HT-29 (cell line): ENCODE results near the gene SNAPC1. TPM values are rescaled to one million over a fixed set of nuclear protein-coding genes. Genes with fewer than 3 reads are reported as not detected.
"Not testable (repeated sequence)": the region's sequence is repeated elsewhere in the genome, so short reads cannot be mapped to it uniquely, and the experiment has no call there.

Source experiments
- DNase-seq: peaks from one replicate; pipeline ENCODE4 v3.0.0-alpha.2; 2015; ENCODE audit warnings: low spot score
- total RNA-seq: library from RNA; depleted of rRNA; stranded (reverse); fragments of >200 nt; shearing (Covaris generic); gene quantifications from 2 replicates; pipeline ENCODE4 v1.2.3, GENCODE V29; 2014

SNAPC1 gene
- total RNA-seq, 1 experiment from 2014 or later = 0.74 TPM

DNA sequence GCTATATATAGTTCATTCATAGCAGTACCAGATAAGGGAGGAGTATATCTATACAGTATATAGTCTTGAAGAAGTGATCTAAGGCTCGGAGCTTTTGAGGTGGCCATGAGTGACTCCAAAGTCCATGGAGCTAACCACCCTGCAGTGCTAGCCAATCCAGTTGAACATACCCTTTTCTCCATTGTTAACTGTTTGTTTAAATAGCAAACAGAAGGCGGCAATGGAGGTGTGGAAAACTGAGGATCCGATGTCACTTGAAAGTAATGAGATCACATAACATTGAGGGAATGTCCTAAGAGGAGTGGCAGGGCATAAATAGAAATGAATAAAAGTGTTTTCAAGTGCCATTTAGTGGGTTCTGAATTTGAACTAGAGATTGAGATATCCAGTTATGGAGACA is 12.4 kb upstream of the SNAPC1 start:
- peak; percentile 45 for DNase-seq

DNA sequence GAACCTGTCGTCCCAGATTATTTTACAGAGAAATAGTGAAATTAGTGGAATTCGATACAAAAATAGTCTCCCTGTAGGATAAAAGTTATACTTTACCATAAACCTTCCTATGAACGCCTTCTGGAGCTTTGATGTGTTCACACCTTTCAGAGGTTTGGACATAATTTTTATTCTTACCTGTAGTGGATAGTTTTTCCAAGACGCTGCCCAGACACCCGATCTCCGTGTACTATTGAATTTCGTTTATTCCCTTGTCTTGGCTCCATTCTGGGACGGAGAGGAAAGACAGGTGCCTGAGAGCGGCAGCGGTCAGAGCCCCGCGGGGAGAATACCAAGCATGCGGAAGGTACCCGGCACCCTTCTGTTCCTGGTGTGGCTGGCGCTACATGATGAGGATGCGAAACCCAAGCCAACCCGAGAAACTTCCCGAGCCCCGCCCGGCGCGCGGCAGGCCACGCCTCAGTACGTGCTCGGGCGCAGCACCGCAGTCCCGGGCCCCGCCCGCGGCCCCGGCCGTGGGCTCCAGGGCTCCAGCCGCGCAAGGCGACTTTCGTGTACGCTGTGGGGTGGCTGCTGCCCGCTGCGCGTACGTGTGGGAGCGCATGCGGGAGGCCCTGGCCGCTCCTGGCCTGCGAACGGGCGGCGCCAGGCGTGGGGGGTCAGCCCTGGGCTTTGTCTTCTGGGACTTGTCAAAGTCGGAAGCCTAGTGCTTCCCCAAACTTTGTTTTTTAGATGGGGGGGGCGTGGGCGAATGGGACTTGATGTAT is 11.3 kb upstream of the SNAPC1 start:
- peak; percentile 70 for DNase-seq

DNA sequence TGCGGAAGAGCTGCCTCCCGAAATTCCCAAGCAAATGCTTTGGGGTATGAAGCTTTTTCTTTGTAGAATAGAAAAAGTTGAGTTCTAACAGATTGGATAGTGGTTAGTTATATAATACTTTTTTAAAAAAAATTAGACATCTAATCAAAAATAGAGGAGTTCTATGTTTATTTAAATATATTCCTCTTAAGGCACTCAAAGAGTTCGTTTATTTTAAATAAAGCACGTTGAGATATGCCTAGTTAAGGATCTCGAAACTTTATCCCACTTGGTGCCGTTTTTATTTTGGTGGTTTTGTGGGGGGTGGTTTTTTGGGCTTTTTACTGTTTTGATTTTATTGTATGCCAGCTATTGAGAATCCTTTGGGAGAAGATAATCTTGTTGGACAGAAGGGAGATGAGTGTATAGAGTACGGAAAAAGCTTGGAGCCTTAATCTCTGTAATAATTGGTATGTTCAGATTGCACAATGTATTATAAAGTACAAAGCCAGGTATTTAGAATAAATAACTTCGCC is 10.7 kb upstream of the SNAPC1 start:
- no peak for DNase-seq

DNA sequence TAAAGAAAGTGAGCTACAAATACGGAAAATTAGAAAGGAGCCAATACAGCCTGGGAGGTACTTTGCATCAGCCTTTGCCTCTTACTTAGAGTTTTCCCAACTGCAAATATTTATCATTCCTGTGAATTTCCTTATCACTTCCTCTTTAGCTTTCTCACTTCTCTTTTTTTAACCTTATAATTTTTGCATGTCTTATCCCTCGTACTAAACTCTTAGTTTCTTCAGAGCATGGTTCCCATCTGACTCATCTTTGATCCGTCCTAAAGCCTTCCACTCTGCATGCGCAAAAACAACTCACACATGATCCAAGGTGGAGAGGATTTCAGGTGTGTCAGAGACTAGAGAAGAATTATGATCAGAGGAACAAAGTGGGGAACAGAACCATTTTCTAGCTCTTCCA is 9.6 kb upstream of the SNAPC1 start:
- DNase-seq = no peak

DNA sequence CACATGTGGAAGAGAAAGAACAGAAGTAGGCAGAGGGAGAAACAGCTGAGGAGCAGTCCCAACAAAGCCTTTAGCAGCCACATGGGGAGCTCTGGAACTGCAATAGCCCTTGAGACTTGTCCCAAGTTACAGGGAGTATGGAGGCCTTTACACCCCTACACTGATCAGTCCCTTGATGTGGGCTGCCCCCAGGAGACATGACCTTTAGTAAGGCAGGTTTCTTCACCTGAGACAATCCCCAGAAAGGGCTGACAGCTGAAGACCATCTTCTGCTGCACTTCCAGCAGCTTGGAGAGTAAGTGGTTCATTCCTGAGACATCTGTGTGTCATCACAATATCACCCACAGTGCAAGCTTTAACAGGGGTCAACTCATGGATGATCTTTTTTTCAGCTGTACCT is 8.6 kb upstream of the SNAPC1 start:
- DNase-seq = peak; percentile 4

DNA sequence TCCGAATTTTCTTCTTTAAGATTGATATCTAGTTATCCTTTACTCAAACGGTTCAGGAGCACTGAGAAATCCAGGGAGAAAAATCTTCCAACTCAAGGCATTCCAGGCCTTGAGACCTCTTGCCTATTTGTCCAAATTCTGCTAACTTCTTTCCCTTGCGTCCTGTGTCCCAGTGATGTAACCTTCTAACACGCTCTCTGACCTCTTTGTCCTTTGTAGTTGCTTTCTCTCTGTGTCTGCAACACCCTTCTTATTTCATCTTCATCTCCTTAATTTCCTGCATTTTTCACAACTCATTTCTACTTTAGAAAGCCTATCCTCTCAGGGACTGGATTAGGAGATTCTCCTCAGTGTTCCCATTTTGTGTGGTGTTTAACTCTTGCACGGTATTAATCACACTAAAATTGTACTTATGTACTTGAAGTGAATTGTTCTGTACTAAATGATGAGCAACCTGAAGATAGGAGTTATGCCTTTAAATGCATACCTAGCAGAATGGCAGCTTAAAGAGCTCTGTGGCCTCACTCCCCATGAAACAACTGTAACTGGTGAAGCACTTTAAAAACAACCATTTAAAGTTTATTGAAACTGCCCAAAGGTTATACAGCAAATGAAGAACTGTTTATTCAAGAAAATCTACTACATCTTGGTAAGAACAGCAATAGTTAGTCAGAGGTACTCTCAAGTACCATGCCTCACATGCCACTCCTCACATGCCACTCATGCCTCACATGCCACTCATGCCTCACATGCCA is 7.4 kb upstream of the SNAPC1 start:
- no peak for DNase-seq

DNA sequence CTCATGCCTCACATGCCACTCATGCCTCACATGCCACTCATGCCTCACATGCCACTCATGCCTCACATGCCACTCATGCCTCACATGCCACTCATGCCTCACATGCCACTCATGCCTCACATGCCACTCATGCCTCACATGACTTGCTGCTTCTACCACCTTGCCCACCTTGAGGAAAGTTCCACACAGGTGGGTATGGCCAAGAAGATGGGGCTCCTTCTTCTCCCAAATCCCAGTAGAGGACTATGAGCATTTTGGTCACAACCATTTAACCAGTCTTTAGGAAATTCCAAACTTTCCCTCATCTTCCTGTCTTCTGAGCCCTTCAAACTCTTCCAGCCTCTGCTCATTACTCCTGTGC is 6.9 kb upstream of the SNAPC1 start:
- DNase-seq = not testable (repeated sequence)

DNA sequence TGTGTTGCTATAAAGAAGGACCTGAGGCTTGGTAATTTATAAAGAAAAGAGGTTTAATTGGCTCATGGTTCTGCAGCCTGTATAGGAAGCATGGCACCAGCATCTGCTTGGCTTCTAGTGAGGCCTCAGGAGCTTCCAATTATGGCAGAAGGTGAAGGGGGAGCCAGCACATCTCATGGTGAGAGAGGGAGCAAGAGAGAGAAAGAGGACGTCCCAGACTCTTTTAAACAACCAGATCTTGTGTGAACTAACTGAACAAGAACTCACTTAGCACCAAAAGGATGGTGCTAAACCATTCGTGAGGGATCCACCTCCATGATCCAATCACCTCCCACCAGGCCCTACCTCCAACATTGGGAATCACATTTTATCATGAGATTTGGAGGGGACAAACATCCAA is 6.1 kb upstream of the SNAPC1 start:
- no peak for DNase-seq

DNA sequence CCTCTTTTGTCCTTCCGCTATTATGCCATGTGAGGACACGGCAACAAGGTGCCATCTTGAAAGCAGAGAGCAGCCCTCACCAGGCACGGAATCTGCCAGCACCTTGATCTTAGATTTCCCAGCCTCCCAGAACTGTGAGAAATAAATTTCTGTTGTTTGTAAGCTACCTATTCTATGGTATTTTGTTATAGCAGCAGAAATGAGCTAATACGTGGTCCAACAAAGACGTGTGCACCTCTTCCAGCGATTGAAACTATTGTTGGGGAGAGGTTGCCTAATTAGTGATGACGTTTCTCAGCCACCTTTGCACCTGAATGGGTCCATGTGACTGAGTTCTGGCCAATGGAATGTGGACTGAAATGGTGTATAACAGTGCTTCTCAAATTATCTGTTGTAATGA is 2.3 kb upstream of the SNAPC1 start:
- DNase-seq = no peak

DNA sequence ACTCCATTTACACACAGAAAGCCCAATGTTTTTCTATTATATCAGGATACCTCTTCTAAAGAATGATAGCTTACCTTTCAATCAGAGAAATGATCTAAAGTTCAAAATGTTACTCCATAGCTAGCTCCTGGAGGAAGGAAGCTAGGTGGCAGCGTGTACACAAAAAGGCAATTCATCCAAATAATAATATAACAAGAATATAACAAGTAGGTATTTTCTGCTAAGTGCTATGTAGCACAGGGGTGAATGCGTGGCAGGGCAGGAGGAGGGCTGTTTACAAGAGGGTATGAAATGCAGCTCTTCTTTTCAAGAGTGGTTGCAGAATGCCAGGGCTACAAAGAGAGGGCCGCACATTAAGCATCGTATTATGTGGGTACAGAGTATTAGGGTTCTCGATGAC is 663 bp upstream of the SNAPC1 start:
- no peak for DNase-seq

DNA sequence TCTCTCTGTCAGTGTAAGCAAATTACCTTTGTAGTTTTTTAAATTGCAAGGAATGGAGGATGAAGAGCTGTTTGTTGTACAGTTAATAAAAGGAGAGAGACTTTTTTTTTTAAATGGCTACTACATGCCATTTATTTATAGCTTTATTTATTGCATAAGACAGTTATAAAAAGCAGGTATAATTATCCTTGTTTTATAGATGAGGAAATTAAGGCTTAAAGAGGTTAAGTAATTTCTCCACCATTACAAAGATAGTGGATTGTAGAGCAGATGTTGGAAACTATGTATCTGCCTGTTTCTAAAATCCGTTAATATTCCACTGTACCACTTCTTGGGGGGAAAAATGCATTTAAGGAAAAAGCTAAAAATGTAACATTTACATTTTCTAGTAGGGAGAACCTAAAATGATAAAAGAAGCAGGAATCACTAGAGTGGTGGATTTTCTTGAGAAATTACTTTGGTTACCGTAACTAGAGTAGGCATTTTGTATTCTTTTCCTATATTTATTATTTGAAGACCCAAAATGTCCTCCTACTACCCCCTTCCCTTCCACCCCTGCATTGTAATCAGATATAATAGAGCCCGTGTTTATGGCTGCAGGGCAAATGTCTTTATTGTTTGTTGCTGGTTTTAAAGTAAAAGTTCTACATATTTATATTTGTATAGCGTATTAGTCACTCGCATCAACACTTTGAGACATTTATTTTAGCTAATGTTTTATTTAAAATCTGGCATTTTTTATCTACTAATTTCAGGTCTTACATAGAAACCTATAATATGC is 2.3 kb downstream of the SNAPC1 start:
- DNase-seq = no peak

DNA sequence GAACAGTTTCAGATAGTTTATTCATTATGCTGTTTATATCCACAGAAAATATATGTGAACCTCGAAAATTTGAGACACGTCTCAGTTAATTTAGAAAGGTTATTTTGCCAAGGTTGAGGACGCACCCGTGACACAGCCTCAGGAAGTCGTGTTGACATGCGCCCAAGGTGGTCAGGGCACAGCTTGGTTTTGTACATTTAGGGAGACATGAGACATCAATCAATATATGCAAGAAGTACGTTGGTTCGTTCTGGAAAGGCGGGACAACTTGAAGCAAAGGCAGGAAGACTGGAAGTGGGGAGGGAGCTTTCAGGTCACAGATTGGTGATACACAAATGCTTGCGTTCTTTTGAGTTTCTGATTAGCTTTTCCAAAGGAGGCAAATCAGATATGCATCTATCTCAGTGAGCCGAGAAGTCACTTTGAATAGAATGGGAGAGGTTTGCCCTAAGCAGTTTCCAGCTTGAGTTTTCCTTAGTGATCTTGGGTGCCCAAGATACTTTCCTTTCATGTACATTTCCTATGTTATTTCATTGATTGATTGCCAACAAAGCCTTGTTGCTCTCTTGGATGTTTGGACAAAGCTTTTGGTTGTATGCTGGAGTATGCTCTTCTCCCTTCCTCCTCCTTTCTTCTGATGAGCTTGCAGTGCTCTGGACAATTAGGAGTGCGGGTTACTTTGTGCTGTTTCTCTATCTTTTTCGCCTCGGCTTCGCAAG is 3.2 kb downstream of the SNAPC1 start:
- no peak for DNase-seq

DNA sequence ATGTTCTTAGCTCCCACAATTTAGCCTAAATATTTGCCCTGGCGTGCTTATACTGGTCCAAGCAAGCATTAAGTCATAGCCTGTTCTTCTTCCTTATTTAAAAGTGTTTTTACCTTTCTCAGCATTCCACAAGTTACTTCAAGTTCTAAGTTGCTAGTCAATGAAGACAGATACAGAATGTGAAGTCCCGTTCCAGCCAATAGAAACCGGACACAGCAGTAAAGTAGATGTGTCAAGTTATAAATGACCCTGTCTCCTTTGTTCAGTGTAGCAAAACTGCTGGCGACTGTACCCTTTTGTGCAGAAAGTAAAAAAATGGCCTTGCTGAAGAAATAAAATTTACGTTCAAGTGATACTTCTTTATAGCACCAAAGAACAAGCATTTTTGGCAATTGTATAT is 3.9 kb downstream of the SNAPC1 start:
- no peak for DNase-seq

DNA sequence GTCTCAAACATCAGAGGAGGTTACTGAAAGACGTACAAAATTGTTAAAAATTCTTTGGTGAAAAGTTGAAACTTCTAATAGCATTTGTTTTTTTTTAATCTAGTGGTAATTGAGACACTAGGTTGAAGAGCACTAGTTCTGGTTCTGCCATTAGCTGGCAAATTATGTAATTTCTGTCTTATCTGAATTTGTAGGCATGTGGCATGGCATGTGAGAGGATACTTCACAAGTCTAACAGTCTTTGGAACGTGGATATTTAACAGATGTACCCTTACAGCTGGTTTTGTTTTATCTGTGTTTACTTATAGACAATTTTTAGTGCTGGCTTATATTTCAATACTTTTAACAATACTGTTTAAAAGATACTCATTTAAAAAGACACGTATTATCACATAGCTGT is 6.0 kb downstream of the SNAPC1 start:
- no peak for DNase-seq

DNA sequence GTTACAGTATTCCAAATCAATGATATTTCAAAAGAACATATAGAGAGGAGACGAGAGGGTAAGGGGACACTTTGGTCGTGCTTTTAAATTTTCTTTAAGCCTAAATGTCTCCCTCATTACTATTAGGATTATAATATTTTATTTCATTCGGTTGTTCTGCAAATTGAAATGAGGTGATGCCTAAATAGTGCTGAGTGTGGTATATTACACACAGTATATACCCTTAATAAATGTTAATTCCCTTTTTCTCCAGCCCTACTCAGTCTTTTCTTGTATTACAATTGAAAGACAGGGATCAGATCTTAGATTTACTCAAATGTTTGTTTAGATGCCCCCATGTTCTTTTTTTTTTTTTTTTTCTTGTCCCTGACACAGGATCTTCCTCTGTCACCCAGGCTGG is 7.7 kb downstream of the SNAPC1 start:
- DNase-seq = no peak

DNA sequence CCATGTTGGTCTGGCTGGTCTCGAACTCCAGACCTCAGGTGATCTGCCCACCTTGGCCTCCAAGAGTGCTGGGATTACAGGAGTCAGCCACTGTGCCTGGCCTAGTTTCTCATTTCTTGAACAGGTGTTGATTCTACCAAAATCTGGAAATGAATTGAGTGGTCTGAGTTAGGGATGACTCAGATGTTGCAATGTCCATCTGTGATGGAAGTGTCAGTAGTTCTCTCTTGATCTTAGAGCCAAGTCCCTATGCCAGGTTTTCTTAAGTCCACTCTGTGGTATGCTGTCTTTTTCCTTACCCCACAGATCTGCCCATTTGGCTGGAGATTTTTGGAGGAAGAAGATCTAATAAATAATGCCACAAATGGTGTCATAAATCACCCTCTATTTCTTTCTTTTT is 12.6 kb downstream of the SNAPC1 start:
- DNase-seq = no peak

DNA sequence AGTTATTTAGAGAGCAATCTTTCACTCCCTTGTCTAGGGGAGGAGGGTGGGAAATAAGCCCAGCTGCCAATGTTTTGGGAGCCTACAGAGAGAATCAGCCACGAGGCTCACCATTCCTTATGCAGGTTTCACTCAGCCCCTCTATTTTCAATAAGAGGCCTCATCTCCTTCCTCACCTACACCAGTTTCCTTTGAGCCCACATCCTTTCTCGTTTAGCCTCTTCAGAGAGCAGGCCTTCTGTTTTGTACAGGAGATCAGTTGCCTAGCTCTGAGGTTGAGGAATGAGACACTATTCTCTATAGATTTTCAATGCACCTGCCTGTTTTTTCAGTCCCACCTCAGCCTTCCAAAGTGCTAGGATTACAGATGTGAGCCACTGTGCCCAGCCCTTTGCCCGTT is 17.9 kb downstream of the SNAPC1 start:
- no peak for DNase-seq

DNA sequence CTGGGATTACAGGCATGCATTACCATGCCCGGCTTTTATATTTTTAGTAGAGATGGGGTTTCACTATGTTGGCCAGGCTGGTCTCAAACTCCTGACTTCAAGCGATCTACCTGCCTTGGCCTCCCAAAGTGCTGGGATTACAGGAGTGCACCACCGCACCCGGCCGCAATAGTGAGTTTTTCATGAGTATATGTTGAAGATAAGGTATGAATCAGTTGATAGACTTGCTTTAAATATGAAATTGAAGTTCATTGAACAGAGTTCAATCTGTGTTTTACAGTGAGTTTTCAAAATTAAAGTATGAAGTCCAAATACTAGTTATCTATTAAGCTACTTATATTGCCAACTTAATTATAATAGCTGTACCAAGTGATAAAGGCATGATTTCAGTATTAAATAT is 35.1 kb downstream of the SNAPC1 start:
- DNase-seq = no peak

DNA sequence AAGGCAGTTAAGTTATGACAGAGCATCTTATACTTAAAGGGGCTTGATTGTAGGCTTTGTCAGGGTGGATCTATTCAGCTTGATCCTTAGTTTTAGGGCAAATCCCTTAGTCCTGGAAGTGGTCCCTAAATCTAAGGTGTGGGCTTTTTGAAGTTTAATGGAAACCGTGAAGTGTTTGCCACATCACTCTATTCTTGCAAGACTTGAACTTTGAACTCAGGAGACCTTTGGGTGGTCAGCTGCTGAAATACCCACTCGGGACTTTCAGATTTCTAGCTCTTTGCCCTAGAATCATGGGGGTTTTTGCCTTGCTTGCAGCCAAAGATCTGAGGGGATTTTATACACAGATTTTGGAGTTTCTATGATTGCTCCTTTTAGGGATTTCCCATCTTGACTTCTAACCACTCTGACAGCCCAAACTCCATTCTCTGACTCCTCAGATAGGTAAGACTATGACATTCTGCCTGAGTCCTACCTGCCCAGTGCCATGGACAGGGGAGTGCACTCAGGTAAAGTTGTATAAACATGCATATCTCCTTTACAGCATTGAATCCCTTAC is 39.9 kb downstream of the SNAPC1 start:
- no peak for DNase-seq

DNA sequence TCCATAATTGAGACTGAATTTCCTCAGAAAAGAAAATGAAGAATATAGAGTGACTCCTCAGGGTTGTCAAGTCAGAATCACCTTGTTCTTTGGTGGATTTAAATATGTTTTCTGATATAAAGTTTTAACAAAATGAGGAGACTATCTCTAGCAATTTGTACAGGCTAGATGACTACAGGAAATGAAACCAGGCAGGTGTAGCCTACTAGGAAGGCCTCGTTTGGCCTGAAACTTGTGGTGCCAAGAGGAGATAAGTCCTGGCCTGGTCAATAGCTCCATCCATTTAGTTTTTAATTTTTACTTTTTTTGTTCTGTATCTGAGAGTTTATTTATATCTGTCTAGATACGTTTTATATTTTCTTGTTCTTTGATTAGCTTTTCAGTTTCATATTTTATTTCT is 41.5 kb downstream of the SNAPC1 start:
- no peak for DNase-seq

DNA sequence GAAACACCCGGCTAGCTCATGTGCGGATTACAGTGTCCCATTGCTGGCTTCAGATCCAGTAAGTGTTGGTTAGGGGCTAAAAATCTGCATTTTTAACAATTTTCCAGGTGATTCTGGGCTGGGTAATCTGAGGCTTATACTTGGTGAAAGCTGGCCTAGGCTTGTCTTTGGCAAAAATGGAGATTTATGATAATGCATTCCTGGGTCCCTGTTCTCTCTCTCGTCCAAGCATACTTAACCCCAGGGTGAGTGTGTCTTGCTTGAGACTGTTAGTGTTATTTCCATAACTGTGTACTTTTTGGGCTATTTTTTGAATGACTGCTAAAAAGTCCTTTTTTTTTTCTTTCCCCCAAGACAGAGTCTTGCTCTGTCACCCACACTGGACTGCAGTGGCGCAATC is 43.2 kb downstream of the SNAPC1 start:
- no peak for DNase-seq
